ENCODE data around the gene SLC45A2. TPM values are rescaled to one million over a fixed set of nuclear protein-coding genes. Genes with fewer than 3 reads are reported as not detected.

SLC45A2 gene
- total and polyA plus RNA-seq, 2 of the 8 experiments (the other 6 are each of a cell fraction or from before 2014, with no cell fraction given) = 0.09 TPM; not detected in 1

GRCh38 chr5:34001241-34001841 is 16.8 kb upstream of the SLC45A2 start:
- H2BK12ac ChIP-seq (ENCODE audit: low read depth, low read length) = no peak overlapping the region
- POLR2A ChIA-PET (ENCODE audit: partially characterized antibody) = interaction anchor here (1.0 kb wide), 1 partner anchor 11 kb away, joined by 4 read pairs; no protein-coding TSS in a partner anchor
- DNase-seq (ENCODE audit: low read depth in 1 of 2, low spot score in 2 of 2) (no peak), FAIRE-seq (no peak)
- H3K27ac ChIP-seq (ENCODE audit: low read depth, low read length) = no peak overlapping the region
- no peak overlapping the region for H2BK120ac ChIP-seq (replicated peaks; ENCODE audit: low read depth, low read length)
- H3K27me3 ChIP-seq (replicated peaks in 1 of 4; ENCODE audit: control insufficient read depth in 3 of 4, extremely low read depth in 1 of 4, insufficient read depth in 3 of 4, low read length in 3 of 4) = no peaks in the 10 kb centered on the region
- no peaks in the 10 kb centered on the region for H3K79me1 ChIP-seq (ENCODE audit: low read depth, low read length)
- no peak overlapping the region for H3K14ac ChIP-seq (ENCODE audit: insufficient read length)
- no peak overlapping the region for H3K18ac ChIP-seq (ENCODE audit: extremely low read depth, low read length)
- H3K79me2 ChIP-seq (ENCODE audit: control insufficient read depth in 1 of 2, insufficient read depth in 2 of 2, low read length in 2 of 2) = no peaks in the 10 kb centered on the region
- no peak overlapping the region for H3K23ac ChIP-seq (ENCODE audit: insufficient read length)
- CTCF ChIA-PET (ENCODE audit: partially characterized antibody) = interaction anchor here (4.3 kb wide), 1 partner anchor 11 kb away, joined by 11 read pairs; no protein-coding TSS in a partner anchor
- H4K20me1 ChIP-seq (replicated peaks in 1 of 2; ENCODE audit: control insufficient read depth in 1 of 2, insufficient read depth in 2 of 2, low read length in 2 of 2) = no peaks in the 10 kb centered on the region
- H3K23me2 ChIP-seq (ENCODE audit: low read depth, low read length) = no peaks in the 10 kb centered on the region
- no peak overlapping the region for H3K4me2 ChIP-seq (ENCODE audit: insufficient read depth in 1 of 2, low read depth in 2 of 2, low read length in 2 of 2)
- H3K4ac ChIP-seq (replicated peaks; ENCODE audit: insufficient read length, low read depth, low read length) = no peak overlapping the region
- H3K36me3 ChIP-seq (ENCODE audit: control insufficient read depth in 2 of 4, insufficient read depth in 4 of 4, low read length in 3 of 4) = peaks cover 0 to 17% (median 3%) of the 10 kb centered on the region in 4 experiments; a peak in 5 of 8 replicates
- H3K9me3 ChIP-seq (ENCODE audit: insufficient read depth in 2 of 2, low read depth in 1 of 2, low read length in 1 of 2) = no peaks in the 10 kb centered on the region
- 88% methylated on average over 10 of the region's 10 CpGs; no CpG with 5 or more reads in 1 of the 2 experiments for WGBS, 2 experiments (ENCODE audit: extremely low coverage in 1 of 2, insufficient coverage in 1 of 2, insufficient read length in 1 of 2, insufficient replicate concordance in 2 of 2, low coverage in 1 of 2, low lambda C conversion rate in 2 of 2, missing lambda C conversion rate in 1 of 2)
- H3K4me3 ChIP-seq (ENCODE audit: extremely low read depth in 1 of 4, insufficient read depth in 2 of 4, low read depth in 3 of 4, low read length in 4 of 4) = no peak overlapping the region
- H3K9ac ChIP-seq (replicated peaks in 1 of 4; ENCODE audit: extremely low read depth in 1 of 4, low read depth in 3 of 4, low read length in 3 of 4) = peak overlapping the region in 1 of 4 experiments; percentile 4; a peak in 1 of 7 replicates
- H3K56ac ChIP-seq (replicated peaks; ENCODE audit: insufficient read length, low read depth, low read length) = no peak overlapping the region
- no peak overlapping the region for H2BK15ac ChIP-seq (ENCODE audit: low read length)
- no peak overlapping the region for H4K5ac ChIP-seq (ENCODE audit: insufficient read length, low read depth, low read length)
- H4K91ac ChIP-seq (replicated peaks; ENCODE audit: insufficient read length, low read length) = no peak overlapping the region
- H2AK5ac ChIP-seq (ENCODE audit: low read depth, low read length) = no peak overlapping the region
- no peak overlapping the region for H2BK20ac ChIP-seq (ENCODE audit: low read length)
- H4K8ac ChIP-seq (ENCODE audit: extremely low read depth, insufficient read depth, low read length) = no peak overlapping the region
- H3K4me1 ChIP-seq (replicated peaks in 1 of 4; ENCODE audit: control insufficient read depth in 3 of 4, insufficient read depth in 4 of 4, low read length in 3 of 4) = peaks cover 0 to 3% (median 1%) of the 10 kb centered on the region in 4 experiments; a peak in 2 of 7 replicates
- H2BK5ac ChIP-seq (ENCODE audit: low read depth, low read length) = no peak overlapping the region
- H2AFZ ChIP-seq (ENCODE audit: low read length) = no peak overlapping the region
- TF ChIP-seq RNF2 (IDR thresholded peaks at IDR 0.05; ENCODE audit: borderline replicate concordance, low read depth, low read length, missing control alignments, poor library complexity, severe bottlenecking) = no peak
